Heart right ventricle (tissue), 16 donors: ENCODE data around the gene KDM4D. TPM values are rescaled to one million over a fixed set of nuclear protein-coding genes. Genes with fewer than 3 reads are reported as not detected.
"Not testable (repeated sequence)": the region's sequence is repeated elsewhere in the genome, so short reads cannot be mapped to it uniquely, and the experiment has no call there.

ENCODE experiments used
- ATAC-seq, 8 donors: fragments of 200-7000 bp; cut with Tn5 transposase; one replicate each; pipeline ENCODE4 v1.9.1; 2020; ENCODE audit warnings: mild to moderate bottlenecking in 8 of 8, moderate library complexity in 8 of 8, moderate number of reproducible peaks in 1 of 8
- DNase-seq, 2 donors: peaks; one replicate each; pipeline ENCODE4 v3.0.0-alpha.2; 2020
- H3K27ac ChIP-seq, 10 donors: fragments of 200-600 bp; sonication (generic) in 2 of 10; one replicate each; pipeline versions ENCODE4 v1.5.0 to v1.8.0; 2020 to 2022; ENCODE audit warnings: mild to moderate bottlenecking in 3 of 10
- H3K27me3 ChIP-seq, 7 donors: fragments of 200-600 bp; one replicate each; pipeline ENCODE4 v1.8.0; 2021 to 2022; ENCODE audit warnings: mild to moderate bottlenecking in 2 of 7
- H3K36me3 ChIP-seq, 9 donors: fragments of 200-600 bp; sonication (generic) in 1 of 9; one replicate each; pipeline versions ENCODE4 v1.5.0 to v1.8.0; 2020 to 2022; ENCODE audit warnings: mild to moderate bottlenecking in 2 of 9
- H3K4me1 ChIP-seq, 9 donors: fragments of 200-600 bp; sonication (generic) in 1 of 9; one replicate each; pipeline versions ENCODE4 v1.5.0 to v1.8.0; 2020 to 2022; ENCODE audit warnings: mild to moderate bottlenecking in 4 of 9
- H3K4me3 ChIP-seq, 10 donors: fragments of 200-600 bp; sonication (generic) in 2 of 10; one replicate each; pipeline versions ENCODE4 v1.5.0 to v1.8.0; 2020 to 2022; ENCODE audit warnings: mild to moderate bottlenecking in 7 of 10, moderate library complexity in 2 of 10
- H3K9me3 ChIP-seq, 11 donors: fragments of 200-600 bp in 10 of 11; sonication (generic) in 2 of 11; one replicate each; pipeline versions ENCODE4 v1.5.0 to v1.8.0; 2013 to 2022; ENCODE audit warnings: mild to moderate bottlenecking in 2 of 11, control low read depth in 1 of 11, moderate library complexity in 1 of 11
- CTCF ChIP-seq, 9 donors: fragments of 200-600 bp; sonication (generic) in 2 of 9; IDR thresholded peaks; one replicate each; pipeline versions ENCODE4 v1.5.0 to v1.8.0; 2021 to 2022; ENCODE audit warnings: antibody characterized with exemption in 9 of 9, mild to moderate bottlenecking in 5 of 9, moderate library complexity in 1 of 9
- WGBS, 2 donors: extraction: QIAGEN DNeasy Blood & Tissue Kit; methylation state at CpG; one replicate each; pipeline ENCODE4 v1.1.7; 2013; ENCODE audit warnings: inconsistent platforms in 1 of 2; 5-methylcytosine and 5-hydroxymethylcytosine counted together
- intact Hi-C, 10 donors: fragments of 100-400 bp; cut with DNase I; formaldehyde crosslinking; loops; one replicate each; pipeline versions ENCODE4 v1.11.1 to v1.14.2; 2022
- polyA plus RNA-seq, 2 donors: library from polyadenylated mRNA; stranded (reverse); fragments of 200-250 nt; gene quantifications; one replicate each; pipeline ENCODE4 v1.2.3, GENCODE V29; 2013
- total RNA-seq, 10 donors: library from RNA; stranded (reverse); fragmentation: NEBNext Ultra II Directional in 3 of 10; extraction: Animal tissue kit (Norgen Biotek cat#: 25700) in 3 of 10; gene quantifications; one replicate each; pipeline versions ENCODE4 v1.2.1 to v1.2.4, GENCODE V29; 2021 to 2023
- donor health status: Arrhythmogenic right ventricular cardiomyopathy.
- donor health status: ischemic (EF 13 %, LVEDD 7.1; RV severe dilation, severe dysfunction).
- donor health status: healthy with polysubstance abuse.
- donor health status: DM: no; HTN: yes; CAD: no.
- donor health status: DM: no; HTN: no; CAD: no.
- donor health status: ischemic (EF 25% LVEDD 6.9; RV normal size, moderate dysfunction).
- donor health status: ischemic (EF 25% LVEDD 5.7; RV mildly dilated, moderate dysfunction).
- donor health status: healthy.
- donor health status: DM: yes; HTN: yes; CAD: no.
- donor health status: Ischemic cardiomyopathy.
- donor health status: ischemic (EF 35%, LVEDD 5.7; RV mildly dilated, moderate dysfunction).
- donor health status: nonischemic (EF 11% LVEDD 7.7; RV severe dilation, severe dysfunction).
- donor health status: DM: yes; HTN: yes; CAD: no.
- donor health status: PGD.
- donor health status: ischemic (EF 29% LVEDD 5.4; RV normal size, mild dysfunction).
- donor health status: nonischemic (EF 23%, LVEDD 6.1; RV moderate dilation, normal function).

Gene KDM4D
- total and polyA plus RNA-seq, 12 donors: 0.22 to 1.3 (median 0.96) TPM

GRCh38 chr11:95014184-95014821, 40.8 kb downstream of the KDM4D start:
- Histone ChIP-seq H3K4me3 (no peak overlapping the region), H3K4me1 (no peaks in the 10 kb centered on the region), H3K9me3 (no peaks in the 10 kb centered on the region), H3K27me3 (peaks cover 0 to 10% (median 0%) of the 10 kb centered on the region in 7 donors), H3K27ac (no peak overlapping the region), H3K36me3 (no peaks in the 10 kb centered on the region)
- 83 to 86% methylated on average over 12 of the region's 12 CpGs for WGBS, 2 donors
- ATAC-seq (no peak), DNase-seq (no peak)
- TF ChIP-seq CTCF (IDR thresholded peaks at IDR 0.05): no peak
- intact Hi-C loops: no loop called here

GRCh38 chr11:95016139-95016538, 42.6 kb downstream of the KDM4D start:
- intact Hi-C loops: no loop called here
- DNase-seq: no peak
- no peaks in the 10 kb centered on the region for H3K4me1 ChIP-seq
- peaks cover 0 to 10% (median 0%) of the 10 kb centered on the region in 7 donors for H3K27me3 ChIP-seq
- no peak for TF ChIP-seq CTCF (IDR thresholded peaks at IDR 0.05)
- ATAC-seq: no peak
- no peak overlapping the region for H3K4me3 ChIP-seq
- H3K9me3 ChIP-seq: no peaks in the 10 kb centered on the region
- no peaks in the 10 kb centered on the region for H3K36me3 ChIP-seq
- WGBS, 2 donors: 69 to 89% methylated on average over 2 of the region's 2 CpGs
- H3K27ac ChIP-seq: no peak overlapping the region

GRCh38 chr11:95021468-95021867, 48.0 kb downstream of the KDM4D start:
- H3K27ac ChIP-seq, H3K36me3 ChIP-seq, H3K4me1 ChIP-seq, H3K9me3 ChIP-seq, H3K4me3 ChIP-seq, H3K27me3 ChIP-seq, DNase-seq, intact Hi-C loops, ATAC-seq: not testable (repeated sequence)
- WGBS, 2 donors: 69 to 73% methylated on average over 5 of the region's 5 CpGs

GRCh38 chr11:95024958-95025357, 51.4 kb downstream of the KDM4D start, which contains the start of gene KDM4E:
TSS of gene KDM4E (plus strand) at chr11:95025258. CDS start at chr11:95025558, 300 bp downstream.
- ATAC-seq (no peak), DNase-seq (no peak)
- TF ChIP-seq CTCF (IDR thresholded peaks at IDR 0.05): no peak
- 88 to 92% methylated on average over 1 of the region's 1 CpG for WGBS, 2 donors
- Histone ChIP-seq H3K36me3 (no peaks in the 10 kb centered on the region), H3K9me3 (no peaks in the 10 kb centered on the region), H3K4me1 (no peaks in the 10 kb centered on the region), H3K4me3 (no peak within 1 kb of the TSS), H3K27me3 (no peaks in the 10 kb centered on the region), H3K27ac (no peak within 1 kb of the TSS)
- intact Hi-C loops: no loop called here

GRCh38 chr11:95025594-95025993, 52.1 kb downstream of the KDM4D start:
- H3K27ac ChIP-seq, H3K27me3 ChIP-seq, H3K4me1 ChIP-seq, DNase-seq, ATAC-seq, H3K4me3 ChIP-seq, H3K9me3 ChIP-seq, H3K36me3 ChIP-seq, intact Hi-C loops: not testable (repeated sequence)
- WGBS, 2 donors: 90 to 93% methylated on average over 7 to 8 of the region's 9 CpGs
